Activated naive CD4-positive, alpha-beta T cell treated with anti-CD3 and anti-CD28 coated beads, Interleukin-2, amount 50 U/mL, for 72 hours (primary cell): Measurements from ENCODE around the gene TMEM52B. TPM values are rescaled to one million over a fixed set of nuclear protein-coding genes. Genes with fewer than 3 reads are reported as not detected.
"Not testable (repeated sequence)": the region's sequence is repeated elsewhere in the genome, so short reads cannot be mapped to it uniquely, and the experiment has no call there.

Source experiments
- ATAC-seq, 2 donors: fragments of 150-1000 bp; cut with Tn5 transposase; 2 replicates each; pipeline ENCODE4 v1.10.0; 2021; ENCODE audit warnings: mild to moderate bottlenecking in 2 of 2, moderate library complexity in 2 of 2
- DNase-seq, 2 donors: peaks; one replicate each; pipeline ENCODE4 v3.0.0; 2021 to 2022; ENCODE audit warnings: low spot score in 2 of 2
- H3K27ac Mint-ChIP-seq, 2 donors: one replicate each; pipeline ENCODE4 v1.8.0; 2022; ENCODE audit warnings: mild to moderate bottlenecking in 2 of 2, mixed read lengths in 2 of 2
- H3K36me3 Mint-ChIP-seq, 2 donors: one replicate each; pipeline ENCODE4 v1.8.0; 2022; ENCODE audit warnings: mixed read lengths in 2 of 2
- H3K9me3 Mint-ChIP-seq, 2 donors: one replicate each; pipeline ENCODE4 v1.8.0; 2022; ENCODE audit warnings: mixed read lengths in 2 of 2
- total RNA-seq, 2 donors: library from RNA; stranded (reverse); gene quantifications; one replicate each; pipeline ENCODE4 v1.2.3, GENCODE V29; 2022

TMEM52B gene
- total RNA-seq, 2 donors from 2014 or later, result not detected

DNA sequence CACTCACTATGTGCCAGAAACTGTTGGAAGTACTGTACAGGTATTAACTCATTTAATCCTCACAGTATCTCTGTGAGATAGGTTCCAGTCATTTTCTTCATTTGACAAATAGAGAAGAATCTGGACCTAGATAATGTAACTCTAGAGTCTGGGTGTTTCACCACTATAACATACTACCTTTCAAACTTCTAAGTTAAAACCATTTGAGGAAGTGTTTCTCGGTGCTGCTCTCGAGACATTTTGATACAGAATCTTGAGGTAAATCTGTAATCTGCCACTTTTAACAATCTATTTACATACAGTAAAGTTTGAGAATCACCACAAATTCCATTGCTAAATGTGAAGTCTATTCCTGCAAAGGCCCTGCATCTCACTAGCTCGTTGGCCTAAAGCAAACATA is 15.7 kb upstream of the TMEM52B start:
- Mint-ChIP-seq H3K36me3 (no peaks in the 10 kb centered on the region), H3K9me3 (no peaks in the 10 kb centered on the region), H3K27ac (no peak overlapping the region)
- DNase-seq (no peak), ATAC-seq (no peak)

DNA sequence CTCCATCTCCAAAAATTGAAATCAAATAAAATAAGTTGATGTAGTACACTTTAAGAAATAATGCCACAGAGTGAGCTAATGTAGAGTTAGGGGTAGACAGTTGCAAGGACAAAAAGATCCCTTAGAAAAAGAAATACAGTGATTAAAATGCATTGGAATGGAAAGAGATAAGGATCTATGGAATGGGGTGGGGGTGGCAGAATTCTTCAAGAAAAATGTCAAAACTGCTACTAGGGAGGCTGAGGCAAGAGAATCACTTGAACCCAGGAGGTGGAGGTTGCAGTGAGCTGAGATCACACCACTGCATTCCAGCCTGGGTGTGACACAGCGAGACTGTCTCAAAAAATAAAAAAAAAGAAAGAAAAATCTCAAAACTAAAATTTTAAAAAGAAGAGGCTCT is 13.4 kb upstream of the TMEM52B start:
- Mint-ChIP-seq H3K27ac (no peak overlapping the region), H3K9me3 (no peaks in the 10 kb centered on the region), H3K36me3 (no peaks in the 10 kb centered on the region)
- DNase-seq (no peak), ATAC-seq (no peak)

DNA sequence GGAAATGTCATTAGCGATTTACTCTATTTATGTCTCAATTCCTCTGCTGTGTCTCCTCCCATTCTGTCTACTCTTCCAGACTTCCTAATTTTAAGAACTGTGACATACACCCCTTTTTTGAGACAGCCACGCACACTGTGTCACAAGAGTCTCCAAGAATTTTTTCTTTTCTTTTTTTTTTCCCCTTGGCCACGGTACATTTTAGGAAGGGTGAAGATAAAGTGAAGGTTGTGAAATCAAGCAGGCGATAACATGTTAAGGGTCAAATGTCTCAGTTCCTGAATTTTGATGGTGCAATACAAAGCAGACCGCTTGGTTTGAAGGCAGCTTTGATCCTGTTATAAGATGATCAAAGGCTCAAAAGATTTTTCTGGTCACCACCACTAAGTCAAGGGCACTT is 11.2 kb upstream of the TMEM52B start:
- no peak for DNase-seq
- Mint-ChIP-seq H3K27ac (no peak overlapping the region), H3K36me3 (no peaks in the 10 kb centered on the region), H3K9me3 (no peaks in the 10 kb centered on the region)
- no peak for ATAC-seq

DNA sequence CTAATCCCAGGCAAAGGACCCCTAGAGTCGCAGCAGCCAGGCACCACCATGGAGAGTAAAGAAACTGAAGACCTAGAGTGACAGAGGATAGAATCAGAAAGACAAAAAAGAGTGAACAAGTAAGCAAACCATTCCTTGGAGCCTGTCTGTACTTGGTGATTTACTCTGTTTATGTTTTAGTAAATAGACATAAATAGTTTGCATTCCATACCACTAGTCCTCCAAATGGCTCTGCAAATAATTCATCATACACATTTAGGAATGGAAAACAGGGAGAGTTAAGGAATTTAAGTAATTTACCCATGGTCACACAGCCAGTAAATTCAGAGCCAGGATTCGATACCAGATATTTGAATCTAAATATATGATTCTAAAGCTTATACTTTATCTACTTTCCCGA is 9.7 kb upstream of the TMEM52B start:
- ATAC-seq, result no peak
- no peak for DNase-seq
- no peaks in the 10 kb centered on the region for H3K36me3 Mint-ChIP-seq
- no peaks in the 10 kb centered on the region for H3K9me3 Mint-ChIP-seq
- no peak overlapping the region for H3K27ac Mint-ChIP-seq

DNA sequence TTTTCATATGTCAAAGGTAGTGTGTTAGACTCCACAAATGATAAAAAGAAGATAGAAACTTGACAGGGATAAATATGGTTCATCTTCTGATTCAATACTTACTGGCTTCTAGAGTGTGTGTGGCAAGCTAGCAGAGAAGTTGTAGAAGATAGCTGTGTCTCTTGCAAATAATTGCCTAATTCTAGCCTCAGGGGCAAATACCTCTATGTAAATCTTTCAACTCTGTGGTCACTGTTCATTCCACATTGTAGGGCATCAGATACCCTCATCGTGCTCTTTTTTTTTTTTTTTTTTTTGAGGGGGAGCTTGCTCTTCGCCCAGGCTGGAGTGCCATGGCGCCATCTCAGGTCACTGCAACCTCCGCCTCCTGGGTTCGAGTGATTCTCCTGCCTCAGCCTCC is 8.6 kb upstream of the TMEM52B start:
- H3K9me3 Mint-ChIP-seq, result no peaks in the 10 kb centered on the region
- H3K27ac Mint-ChIP-seq, result no peak overlapping the region
- ATAC-seq (no peak), DNase-seq (no peak)
- no peaks in the 10 kb centered on the region for H3K36me3 Mint-ChIP-seq

DNA sequence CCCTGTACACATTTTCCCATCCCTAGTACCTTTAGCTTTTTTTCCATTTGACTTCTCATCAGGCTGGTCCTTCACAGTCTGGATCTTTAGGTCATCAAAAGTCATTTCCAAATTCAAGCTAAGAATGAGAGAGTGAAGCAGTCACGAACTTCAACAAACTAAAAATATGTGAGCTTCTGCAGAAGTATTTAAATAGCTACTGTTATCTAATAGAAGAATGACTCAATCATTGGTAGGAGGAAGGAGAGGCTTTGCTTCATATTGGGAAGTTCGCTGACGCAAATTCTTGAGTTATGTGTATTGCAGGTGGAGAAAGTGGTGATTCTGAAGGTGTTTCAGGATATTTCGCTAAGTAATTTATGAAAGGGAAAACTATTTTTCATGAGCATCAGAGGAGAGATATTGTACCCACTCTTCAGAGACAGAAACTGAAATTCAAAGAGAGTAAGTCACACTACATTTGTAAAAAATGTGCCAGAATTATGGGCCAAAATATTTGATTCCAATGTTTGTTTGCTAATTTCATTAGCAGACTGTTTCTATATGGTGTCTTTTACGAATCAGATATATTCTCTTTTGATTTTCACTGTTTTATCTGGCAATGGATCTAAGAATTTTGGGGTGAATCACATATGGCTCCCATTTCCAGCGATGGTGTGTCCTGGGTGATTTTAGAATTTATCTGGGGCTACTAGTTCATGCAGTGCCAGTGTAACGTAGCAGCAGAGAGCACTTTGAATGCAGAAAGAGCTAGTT is 6.7 kb upstream of the TMEM52B start, which contains the start of gene OLR1:
Gene OLR1 (minus strand): TSS at position 160 of the 756 bp plus-strand sequence. CDS start 55 bp downstream, at position 105.
- no peak within 1 kb of the TSS for H3K27ac Mint-ChIP-seq
- H3K36me3 Mint-ChIP-seq, result no peaks in the 10 kb centered on the region
- no peaks in the 10 kb centered on the region for H3K9me3 Mint-ChIP-seq
- DNase-seq (no peak), ATAC-seq (no peak)

DNA sequence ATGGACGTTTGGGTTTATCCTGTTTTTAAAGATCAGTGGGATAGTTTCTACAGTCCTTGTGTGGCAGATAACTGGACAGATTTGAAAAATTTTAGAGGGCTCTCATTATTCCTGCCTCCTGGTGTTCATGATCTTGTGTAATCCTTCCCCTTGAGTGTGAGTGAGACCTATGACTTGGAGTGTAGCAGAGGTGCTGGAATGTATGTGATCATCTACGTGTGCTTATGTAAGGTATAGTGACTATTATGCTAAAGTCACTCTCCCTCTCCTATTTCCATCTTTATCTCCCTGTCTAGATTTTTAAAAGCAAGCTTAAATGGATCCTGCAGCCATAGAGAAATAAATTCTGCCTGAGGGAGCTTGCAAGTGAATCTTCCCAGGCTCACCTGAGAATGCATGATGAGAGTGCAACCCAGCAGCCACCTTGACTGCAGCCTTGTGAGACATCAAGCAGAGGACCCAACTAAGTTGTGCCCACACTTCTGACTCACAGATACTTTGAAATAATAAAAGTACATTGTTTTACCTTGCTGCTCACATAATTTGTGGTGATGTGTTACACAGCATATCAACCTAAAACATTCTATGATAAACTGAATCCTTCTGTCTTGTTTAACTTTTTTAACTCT is 3.7 kb upstream of the TMEM52B start:
- DNase-seq, result no peak
- no peaks in the 10 kb centered on the region for H3K9me3 Mint-ChIP-seq
- ATAC-seq, result no peak
- H3K36me3 Mint-ChIP-seq, result no peaks in the 10 kb centered on the region
- no peak overlapping the region for H3K27ac Mint-ChIP-seq

DNA sequence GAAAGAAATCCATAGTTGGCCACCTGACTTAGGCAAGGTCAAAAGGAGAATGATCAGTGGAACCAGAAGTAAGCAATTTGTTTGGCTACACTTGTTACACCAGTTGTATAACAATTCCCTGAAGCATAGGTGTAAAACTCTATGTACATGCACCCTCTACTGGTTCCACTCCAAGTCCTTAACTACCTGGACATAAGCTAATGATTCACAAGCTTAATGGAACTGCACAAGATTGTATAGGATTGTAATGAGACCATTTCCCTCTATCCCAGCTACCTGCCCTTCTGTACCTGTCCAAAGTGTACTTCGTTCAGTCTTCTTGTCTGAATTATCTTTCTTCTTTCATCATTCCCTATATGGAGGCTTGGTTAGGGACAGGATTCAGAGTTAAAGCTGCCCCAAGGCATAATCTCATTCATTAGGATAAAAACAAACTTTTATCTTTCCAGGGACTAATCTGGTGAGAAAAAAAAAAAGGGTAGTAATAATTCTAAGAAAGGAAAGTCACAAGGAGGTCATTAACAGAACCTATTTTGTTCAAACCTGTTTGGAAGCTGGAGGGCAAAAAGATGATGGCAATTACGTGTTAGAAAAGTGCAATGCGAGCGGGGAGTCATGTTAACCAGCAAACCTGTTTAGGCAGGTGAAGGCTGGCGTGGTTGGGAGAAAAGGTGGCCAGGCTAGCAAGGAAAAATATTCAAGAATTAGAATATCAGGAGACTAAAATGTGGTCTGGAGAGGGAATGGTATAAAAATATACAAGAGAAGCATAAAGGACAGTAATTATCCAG is 2.8 kb upstream of the TMEM52B start:
- Mint-ChIP-seq H3K36me3 (no peaks in the 10 kb centered on the region), H3K9me3 (no peaks in the 10 kb centered on the region), H3K27ac (no peak overlapping the region)
- DNase-seq, result no peak
- ATAC-seq, result no peak

DNA sequence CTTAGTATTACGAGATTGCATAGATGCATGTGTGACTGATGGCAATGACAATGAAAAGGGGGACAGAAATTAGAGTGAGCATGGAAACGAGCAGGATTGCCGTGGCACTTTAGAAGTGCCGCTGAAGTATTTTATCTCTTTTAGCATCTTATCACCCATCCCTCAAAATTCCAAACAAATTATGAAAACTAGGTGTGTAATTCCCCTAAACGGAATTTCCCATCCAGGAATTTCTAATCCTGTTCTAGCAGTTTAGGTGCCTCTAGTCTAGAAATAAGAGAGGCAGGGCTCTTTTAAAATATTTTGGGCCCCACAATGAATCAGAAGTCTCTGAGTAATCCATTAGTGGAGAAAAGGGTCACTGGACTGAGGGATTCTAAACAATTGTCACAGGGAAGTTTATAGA is 947 bp downstream of the TMEM52B start:
- H3K27ac Mint-ChIP-seq, result no peak overlapping the region
- no peaks in the 10 kb centered on the region for H3K9me3 Mint-ChIP-seq
- H3K36me3 Mint-ChIP-seq, result no peaks in the 10 kb centered on the region
- ATAC-seq (no peak), DNase-seq (no peak)

DNA sequence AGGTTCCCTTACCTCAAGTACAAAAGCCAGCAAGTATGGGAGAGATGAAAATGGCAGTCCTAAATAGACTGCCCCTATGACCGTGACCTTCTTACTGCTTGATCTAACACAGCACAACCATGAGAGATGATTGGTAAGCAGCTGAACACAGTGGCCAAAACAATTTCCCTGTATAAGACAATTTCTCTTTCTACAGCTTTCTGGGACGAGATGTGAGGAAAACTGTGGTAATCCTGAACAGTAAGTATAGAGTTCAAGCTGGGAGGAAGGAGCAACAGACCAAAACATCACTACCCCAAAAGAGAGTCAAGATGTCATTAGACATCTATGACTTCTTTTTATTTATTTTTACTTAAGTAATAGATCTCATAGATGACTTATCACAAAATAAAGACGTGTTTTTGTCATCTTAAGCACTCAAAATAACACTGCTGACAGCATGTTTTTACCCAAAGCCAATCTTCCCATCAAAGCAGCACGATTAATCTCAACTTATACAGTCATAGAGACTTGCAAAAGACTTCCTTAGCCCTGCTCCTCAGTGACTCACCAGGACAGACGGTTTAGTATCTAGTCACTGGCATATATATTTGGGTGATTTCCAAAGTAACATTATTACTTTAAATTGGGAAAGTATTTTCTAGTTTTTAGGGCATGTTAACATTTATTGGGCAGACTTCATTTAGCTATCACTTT is 3.7 kb downstream of the TMEM52B start:
- Mint-ChIP-seq H3K36me3 (no peaks in the 10 kb centered on the region), H3K27ac (no peak overlapping the region), H3K9me3 (no peaks in the 10 kb centered on the region)
- DNase-seq (no peak), ATAC-seq (peak; percentile 60 to 78)

DNA sequence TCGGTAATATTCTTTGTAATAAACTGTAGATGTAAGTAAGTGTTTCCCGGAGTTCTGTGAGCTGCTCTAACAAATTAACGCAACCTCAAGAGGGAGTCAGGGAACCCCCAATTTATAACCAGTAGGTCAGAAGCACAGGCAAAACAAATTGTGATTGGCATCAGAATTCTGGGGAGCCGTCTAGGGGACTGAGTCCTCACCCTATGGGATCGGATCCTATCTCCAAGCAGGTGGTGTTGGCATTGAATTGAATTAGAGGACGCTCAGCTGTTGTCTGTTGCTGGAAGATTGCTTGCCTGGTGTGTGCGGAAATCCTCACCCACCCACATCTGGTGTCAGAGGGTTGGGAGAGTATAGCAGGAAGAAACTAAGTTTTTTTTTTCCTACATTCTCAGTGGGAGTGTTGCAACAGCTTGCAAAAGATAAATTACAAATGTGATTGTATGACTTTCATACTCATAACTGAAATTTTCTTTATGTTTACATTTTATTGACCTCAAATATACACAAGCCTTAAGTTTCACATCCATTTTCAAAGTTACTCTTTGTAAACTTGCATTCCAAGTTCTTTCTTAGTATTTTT is 5.5 kb downstream of the TMEM52B start:
- Mint-ChIP-seq H3K9me3 (no peaks in the 10 kb centered on the region), H3K27ac (no peak overlapping the region), H3K36me3 (no peaks in the 10 kb centered on the region)
- DNase-seq, result no peak
- ATAC-seq, result no peak

DNA sequence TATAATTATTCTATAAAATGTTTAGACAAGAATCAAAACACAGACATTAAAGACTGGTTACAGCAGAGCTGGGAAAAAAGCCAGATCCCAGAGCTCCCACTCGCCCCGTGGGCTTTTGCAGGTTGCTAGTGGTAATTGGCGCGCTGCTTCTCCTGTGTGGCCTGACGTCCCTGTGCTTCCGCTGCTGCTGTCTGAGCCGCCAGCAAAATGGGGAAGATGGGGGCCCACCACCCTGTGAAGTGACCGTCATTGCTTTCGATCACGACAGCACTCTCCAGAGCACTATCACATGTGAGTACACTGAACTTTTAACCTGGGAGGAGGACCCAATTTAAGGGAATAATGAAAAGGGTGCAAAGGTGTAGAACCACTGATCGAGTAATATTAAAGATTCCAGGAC is 7.5 kb downstream of the TMEM52B start:
- DNase-seq, result no peak
- H3K9me3 Mint-ChIP-seq, result no peaks in the 10 kb centered on the region
- no peak for ATAC-seq
- H3K36me3 Mint-ChIP-seq, result no peaks in the 10 kb centered on the region
- H3K27ac Mint-ChIP-seq, result no peak overlapping the region

DNA sequence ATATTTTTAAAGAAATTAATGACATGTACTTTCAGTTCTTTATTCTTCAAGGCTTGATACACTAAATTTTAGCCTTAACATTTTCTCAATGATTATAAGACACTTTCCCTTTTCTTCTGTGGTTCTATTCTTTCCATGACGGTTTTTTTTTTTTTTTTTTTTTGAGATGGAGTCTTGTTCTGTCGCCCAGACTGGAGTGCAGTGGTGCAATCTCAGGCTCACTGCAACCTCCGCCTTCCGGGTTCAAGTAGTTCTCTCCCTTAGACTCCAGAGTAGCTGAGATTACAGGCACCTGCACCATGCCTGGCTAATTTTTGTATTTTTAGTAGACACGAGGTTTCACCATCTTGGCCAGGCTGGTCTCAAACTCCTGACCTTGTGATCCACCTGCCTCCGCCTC is 8.1 kb downstream of the TMEM52B start:
- not testable (repeated sequence) for H3K36me3 Mint-ChIP-seq, DNase-seq, ATAC-seq, H3K27ac Mint-ChIP-seq, H3K9me3 Mint-ChIP-seq

DNA sequence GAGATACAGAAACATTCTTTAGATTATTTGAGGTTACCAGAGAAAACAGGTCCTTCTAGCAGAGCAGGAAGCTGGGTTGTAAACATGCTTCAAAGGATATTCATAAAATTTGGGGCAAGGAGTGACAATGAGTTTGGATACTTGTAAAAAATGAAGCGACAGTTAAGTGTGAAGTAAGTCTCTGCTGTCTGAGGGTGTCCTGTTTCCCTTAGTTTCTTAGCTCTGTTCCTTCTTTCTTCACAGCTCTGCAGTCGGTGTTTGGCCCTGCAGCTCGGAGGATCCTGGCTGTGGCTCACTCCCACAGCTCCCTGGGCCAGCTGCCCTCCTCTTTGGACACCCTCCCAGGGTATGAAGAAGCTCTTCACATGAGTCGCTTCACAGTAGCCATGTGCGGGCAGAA is 10.8 kb downstream of the TMEM52B start:
- Mint-ChIP-seq H3K27ac (no peak overlapping the region), H3K36me3 (no peaks in the 10 kb centered on the region), H3K9me3 (no peaks in the 10 kb centered on the region)
- ATAC-seq (no peak), DNase-seq (no peak)

DNA sequence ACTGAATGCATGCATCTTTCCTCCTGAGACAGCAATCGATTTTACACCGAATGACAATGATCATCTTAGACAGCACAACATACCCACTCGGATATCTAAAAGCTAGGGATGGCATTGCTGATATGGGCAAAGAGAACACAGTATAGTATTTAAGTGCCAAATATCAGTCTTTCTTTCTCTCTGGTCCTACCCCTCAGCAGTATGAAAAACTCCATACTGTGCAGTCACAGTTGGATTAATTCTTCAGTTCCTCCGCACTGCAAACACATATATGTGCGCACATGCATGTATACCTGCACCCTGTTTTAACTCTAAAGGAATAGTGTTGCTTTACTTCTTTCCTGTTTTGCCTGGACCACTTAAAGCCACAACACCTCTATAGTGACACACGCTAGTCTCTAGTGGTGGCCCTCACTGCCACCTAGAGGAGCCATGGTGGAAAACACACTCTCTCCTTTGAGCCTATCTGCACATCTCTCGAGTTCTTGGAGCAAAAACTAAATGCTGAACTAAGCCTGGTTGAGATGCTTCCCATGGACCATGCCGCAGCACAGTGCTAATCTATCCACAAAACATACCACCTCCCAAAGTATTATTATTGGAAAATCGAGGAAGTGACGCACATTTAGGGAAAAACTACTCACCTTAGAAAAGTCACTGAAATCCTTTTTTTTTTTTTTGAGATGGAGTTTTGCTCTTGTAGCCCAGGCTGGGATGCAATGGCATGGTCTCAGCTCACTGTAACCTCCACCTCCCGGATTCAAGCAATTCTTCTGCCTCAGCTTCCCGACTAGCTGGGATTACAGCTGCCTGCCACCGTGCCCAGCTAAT is 11.9 kb downstream of the TMEM52B start:
- peak in 1 of 2 donors; percentile 40 for DNase-seq
- ATAC-seq, result peak; percentile 91 to 97
- Mint-ChIP-seq H3K27ac (no peak overlapping the region), H3K36me3 (no peaks in the 10 kb centered on the region), H3K9me3 (no peaks in the 10 kb centered on the region)

DNA sequence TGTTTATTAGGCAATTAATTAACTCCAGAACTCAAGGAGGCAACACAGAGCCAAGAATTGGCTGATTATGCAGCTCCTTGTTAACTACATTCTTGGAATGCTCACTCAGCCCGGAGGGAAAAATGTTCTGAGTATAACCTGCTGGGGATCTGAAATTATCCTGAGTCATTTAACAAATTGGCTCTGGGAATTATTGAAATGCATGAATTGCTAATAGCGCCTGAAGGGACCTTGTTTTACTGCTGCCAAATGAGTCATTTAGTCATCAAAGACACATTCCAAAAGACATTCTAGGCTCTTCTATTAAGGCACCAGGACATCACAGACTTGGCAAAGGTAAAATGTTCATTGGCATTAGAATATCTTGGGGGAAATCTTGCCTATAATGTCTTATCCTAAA is 13.0 kb downstream of the TMEM52B start:
- H3K27ac Mint-ChIP-seq, result no peak overlapping the region
- ATAC-seq, result no peak
- H3K36me3 Mint-ChIP-seq, result no peaks in the 10 kb centered on the region
- no peaks in the 10 kb centered on the region for H3K9me3 Mint-ChIP-seq
- DNase-seq, result no peak
